ENCODE results near the gene PRIM2. TPM values are rescaled to one million over a fixed set of nuclear protein-coding genes. Genes with fewer than 3 reads are reported as not detected.
"Not testable (repeated sequence)": the region's sequence is repeated elsewhere in the genome, so short reads cannot be mapped to it uniquely, and the experiment has no call there.

PRIM2 gene
- total and polyA plus RNA-seq, 2 donors (not counting 1 experiment from before 2014, with no cell fraction given) = 28.0 to 59.9 TPM

GRCh38 chr6:57329933-57330332, 12.5 kb downstream of the PRIM2 start:
- Histone ChIP-seq H3K79me2 (ENCODE audit: control insufficient read depth, insufficient read depth, low read length) (peaks cover 37% of the 10 kb centered on the region), H3K4me1 (ENCODE audit: control insufficient read depth, extremely low read depth, insufficient read depth, low read length) (no peaks in the 10 kb centered on the region), H3K27me3 (ENCODE audit: control insufficient read depth, insufficient read depth, low read length) (no peaks in the 10 kb centered on the region), H3K9me3 (ENCODE audit: control insufficient read depth, insufficient read depth, low read depth, low read length) (no peaks in the 10 kb centered on the region), H3K4me3 (replicated peaks in 1 of 4; ENCODE audit: control extremely low read depth in 1 of 4, insufficient read depth in 1 of 4, low read depth in 3 of 4, low read length in 4 of 4) (no peak overlapping the region), H3K36me3 (ENCODE audit: control insufficient read depth, insufficient read depth, low read length) (peaks cover 4% of the 10 kb centered on the region), H3K27ac (ENCODE audit: insufficient read depth, low read length) (no peak overlapping the region), H4K20me1 (ENCODE audit: control insufficient read depth, extremely low read depth, insufficient read depth, low read length) (no peaks in the 10 kb centered on the region), H3K4me2 (ENCODE audit: extremely low read depth, insufficient read depth, low read length) (no peak overlapping the region), H2AFZ (ENCODE audit: low read length) (no peak overlapping the region), H3K9ac (ENCODE audit: insufficient read depth, low read length) (no peak overlapping the region)
- TF ChIP-seq EZH2 (IDR thresholded peaks at IDR 0.05; ENCODE audit: low read length, missing control alignments) = no peak
- TF ChIP-seq, protein P1, sequence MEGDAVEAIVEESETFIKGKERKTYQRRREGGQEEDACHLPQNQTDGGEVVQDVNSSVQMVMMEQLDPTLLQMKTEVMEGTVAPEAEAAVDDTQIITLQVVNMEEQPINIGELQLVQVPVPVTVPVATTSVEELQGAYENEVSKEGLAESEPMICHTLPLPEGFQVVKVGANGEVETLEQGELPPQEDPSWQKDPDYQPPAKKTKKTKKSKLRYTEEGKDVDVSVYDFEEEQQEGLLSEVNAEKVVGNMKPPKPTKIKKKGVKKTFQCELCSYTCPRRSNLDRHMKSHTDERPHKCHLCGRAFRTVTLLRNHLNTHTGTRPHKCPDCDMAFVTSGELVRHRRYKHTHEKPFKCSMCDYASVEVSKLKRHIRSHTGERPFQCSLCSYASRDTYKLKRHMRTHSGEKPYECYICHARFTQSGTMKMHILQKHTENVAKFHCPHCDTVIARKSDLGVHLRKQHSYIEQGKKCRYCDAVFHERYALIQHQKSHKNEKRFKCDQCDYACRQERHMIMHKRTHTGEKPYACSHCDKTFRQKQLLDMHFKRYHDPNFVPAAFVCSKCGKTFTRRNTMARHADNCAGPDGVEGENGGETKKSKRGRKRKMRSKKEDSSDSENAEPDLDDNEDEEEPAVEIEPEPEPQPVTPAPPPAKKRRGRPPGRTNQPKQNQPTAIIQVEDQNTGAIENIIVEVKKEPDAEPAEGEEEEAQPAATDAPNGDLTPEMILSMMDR (conservative IDR thresholded peaks at IDR 0.05 in 1 of 2, IDR thresholded peaks at IDR 0.05 in 1 of 2; ENCODE audit: low read depth in 1 of 2, low read length in 2 of 2) = no peak
- no peak for DNase-seq (ENCODE audit: low read depth in 2 of 2)

DNA sequence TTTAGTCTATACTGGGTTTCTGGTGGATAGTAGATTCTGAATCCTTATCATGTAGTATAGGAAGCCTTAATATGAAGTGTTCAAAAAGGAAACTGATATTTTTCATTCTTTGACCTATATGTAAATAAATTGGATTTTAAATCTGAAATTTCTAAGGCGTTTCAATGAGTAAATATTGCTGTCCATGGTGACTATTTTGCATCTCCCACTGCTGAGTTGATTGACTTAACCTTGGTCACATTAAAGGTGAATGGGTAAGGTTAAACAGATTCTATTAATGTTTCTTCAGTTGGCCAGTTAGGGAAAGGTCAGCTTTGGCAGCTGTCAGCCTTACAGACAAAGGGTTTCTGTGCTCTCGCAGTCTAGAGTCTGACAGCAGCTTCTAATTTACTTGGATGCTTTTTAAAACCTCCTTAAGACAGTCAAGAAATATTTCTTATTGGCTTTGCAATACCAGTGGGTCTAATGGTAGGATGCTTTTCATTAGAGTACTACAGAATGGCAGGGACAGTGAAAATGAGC, 24.8 kb downstream of the PRIM2 start:
- Histone ChIP-seq H3K27me3 (ENCODE audit: control insufficient read depth, insufficient read depth, low read length) (no peaks in the 10 kb centered on the region), H3K9ac (ENCODE audit: insufficient read depth, low read length) (no peak overlapping the region), H3K4me1 (ENCODE audit: control insufficient read depth, extremely low read depth, insufficient read depth, low read length) (no peaks in the 10 kb centered on the region), H3K27ac (ENCODE audit: insufficient read depth, low read length) (no peak overlapping the region), H3K4me3 (replicated peaks in 1 of 4; ENCODE audit: control extremely low read depth in 1 of 4, insufficient read depth in 1 of 4, low read depth in 3 of 4, low read length in 4 of 4) (no peak overlapping the region), H3K79me2 (ENCODE audit: control insufficient read depth, insufficient read depth, low read length) (peaks cover 2% of the 10 kb centered on the region), H2AFZ (ENCODE audit: low read length) (no peak overlapping the region), H4K20me1 (ENCODE audit: control insufficient read depth, extremely low read depth, insufficient read depth, low read length) (no peaks in the 10 kb centered on the region), H3K4me2 (ENCODE audit: extremely low read depth, insufficient read depth, low read length) (no peak overlapping the region), H3K9me3 (ENCODE audit: control insufficient read depth, insufficient read depth, low read depth, low read length) (no peaks in the 10 kb centered on the region), H3K36me3 (ENCODE audit: control insufficient read depth, insufficient read depth, low read length) (no peaks in the 10 kb centered on the region)
- DNase-seq (ENCODE audit: low read depth in 2 of 2) = no peak
- TF ChIP-seq EZH2 (IDR thresholded peaks at IDR 0.05; ENCODE audit: low read length, missing control alignments) = no peak
- TF ChIP-seq, protein P1 (conservative IDR thresholded peaks at IDR 0.05 in 1 of 2, IDR thresholded peaks at IDR 0.05 in 1 of 2; ENCODE audit: low read depth in 1 of 2, low read length in 2 of 2) = no peak

- not testable (repeated sequence) for DNase-seq (ENCODE audit: low read depth in 2 of 2); H4K20me1 ChIP-seq (ENCODE audit: control insufficient read depth, extremely low read depth, insufficient read depth, low read length); H3K4me1 ChIP-seq (ENCODE audit: control insufficient read depth, extremely low read depth, insufficient read depth, low read length); H3K27ac ChIP-seq (ENCODE audit: insufficient read depth, low read length); H3K4me2 ChIP-seq (ENCODE audit: extremely low read depth, insufficient read depth, low read length); H3K79me2 ChIP-seq (ENCODE audit: control insufficient read depth, insufficient read depth, low read length); H2AFZ ChIP-seq (ENCODE audit: low read length); H3K4me3 ChIP-seq (replicated peaks in 1 of 4; ENCODE audit: control extremely low read depth in 1 of 4, insufficient read depth in 1 of 4, low read depth in 3 of 4, low read length in 4 of 4); H3K9me3 ChIP-seq (ENCODE audit: control insufficient read depth, insufficient read depth, low read depth, low read length); H3K36me3 ChIP-seq (ENCODE audit: control insufficient read depth, insufficient read depth, low read length); H3K9ac ChIP-seq (ENCODE audit: insufficient read depth, low read length); H3K27me3 ChIP-seq (ENCODE audit: control insufficient read depth, insufficient read depth, low read length)
These were observed 25.9 kb downstream of the PRIM2 start for GRCh38 chr6:57343342-57343741.

DNA sequence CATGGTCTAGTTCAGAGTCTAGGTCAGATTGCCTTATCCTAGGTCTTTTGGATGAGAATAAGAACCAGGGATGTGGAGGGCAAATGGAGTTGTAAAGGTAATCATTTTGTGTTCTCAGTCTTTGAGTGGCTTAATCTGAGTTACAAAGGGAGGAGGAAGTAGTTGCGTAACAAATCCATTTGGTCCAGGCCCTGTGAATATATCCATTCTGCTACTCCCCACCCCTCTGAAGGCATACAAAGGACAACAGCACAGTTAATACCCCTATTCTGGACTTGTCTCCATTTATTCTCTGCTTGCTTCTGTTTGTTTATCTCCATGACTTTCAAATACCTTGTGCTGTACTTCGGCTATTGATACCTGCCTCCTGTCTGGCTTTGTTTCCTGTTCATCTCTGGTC, 29.3 kb downstream of the PRIM2 start:
- DNase-seq (ENCODE audit: low read depth in 2 of 2); H3K9me3 ChIP-seq (ENCODE audit: control insufficient read depth, insufficient read depth, low read depth, low read length); H3K4me1 ChIP-seq (ENCODE audit: control insufficient read depth, extremely low read depth, insufficient read depth, low read length); H2AFZ ChIP-seq (ENCODE audit: low read length); H3K27me3 ChIP-seq (ENCODE audit: control insufficient read depth, insufficient read depth, low read length); H3K27ac ChIP-seq (ENCODE audit: insufficient read depth, low read length); H3K9ac ChIP-seq (ENCODE audit: insufficient read depth, low read length); H3K79me2 ChIP-seq (ENCODE audit: control insufficient read depth, insufficient read depth, low read length); H3K4me3 ChIP-seq (replicated peaks in 1 of 4; ENCODE audit: control extremely low read depth in 1 of 4, insufficient read depth in 1 of 4, low read depth in 3 of 4, low read length in 4 of 4); H3K4me2 ChIP-seq (ENCODE audit: extremely low read depth, insufficient read depth, low read length); H3K36me3 ChIP-seq (ENCODE audit: control insufficient read depth, insufficient read depth, low read length); H4K20me1 ChIP-seq (ENCODE audit: control insufficient read depth, extremely low read depth, insufficient read depth, low read length): not testable (repeated sequence)

- not testable (repeated sequence) for H3K9ac ChIP-seq (ENCODE audit: insufficient read depth, low read length); H3K27ac ChIP-seq (ENCODE audit: insufficient read depth, low read length); H4K20me1 ChIP-seq (ENCODE audit: control insufficient read depth, extremely low read depth, insufficient read depth, low read length); H3K79me2 ChIP-seq (ENCODE audit: control insufficient read depth, insufficient read depth, low read length); H3K4me1 ChIP-seq (ENCODE audit: control insufficient read depth, extremely low read depth, insufficient read depth, low read length); H3K36me3 ChIP-seq (ENCODE audit: control insufficient read depth, insufficient read depth, low read length); H3K9me3 ChIP-seq (ENCODE audit: control insufficient read depth, insufficient read depth, low read depth, low read length); H3K4me2 ChIP-seq (ENCODE audit: extremely low read depth, insufficient read depth, low read length); H2AFZ ChIP-seq (ENCODE audit: low read length); H3K27me3 ChIP-seq (ENCODE audit: control insufficient read depth, insufficient read depth, low read length); DNase-seq (ENCODE audit: low read depth in 2 of 2); H3K4me3 ChIP-seq (replicated peaks in 1 of 4; ENCODE audit: control extremely low read depth in 1 of 4, insufficient read depth in 1 of 4, low read depth in 3 of 4, low read length in 4 of 4)
These were observed 30.2 kb downstream of the PRIM2 start for GRCh38 chr6:57347597-57347996.

Measured in fibroblast of lung (primary cell).